Calu3 (cell line): ENCODE data around the gene ZNF586. TPM values are rescaled to one million over a fixed set of nuclear protein-coding genes. Genes with fewer than 3 reads are reported as not detected.

Source experiments
- BruUV-seq: library from RNA; stranded (reverse); fragments of 400-500 nt; replicated peaks from 2 replicates; lab custom pipeline; 2021; lab: Mats Ljungman, UMichigan
- CTCF ChIA-PET: fragments of 300-600 bp; sonication (Branson Sonifier 250); formaldehyde crosslinking; loops from one replicate; lab custom pipeline; 2022; ENCODE audit warnings: antibody characterized with exemption; lab: Charles Lee
- DNase-seq: peaks from one replicate; pipeline ENCODE4 v3.0.0; 2022
- H3K27ac Mint-ChIP-seq: one replicate; pipeline ENCODE4 v1.8.0; 2022; ENCODE audit warnings: mixed read lengths; ENCODE audit not compliant: unreplicated experiment
- H3K27me3 Mint-ChIP-seq: one replicate; pipeline ENCODE4 v1.8.0; 2022; ENCODE audit warnings: mixed read lengths; ENCODE audit not compliant: unreplicated experiment
- H3K36me3 Mint-ChIP-seq: one replicate; pipeline ENCODE4 v1.8.0; 2022; ENCODE audit warnings: mild to moderate bottlenecking, moderate library complexity, mixed read lengths; ENCODE audit not compliant: insufficient read depth, unreplicated experiment
- H3K4me1 Mint-ChIP-seq: one replicate; pipeline ENCODE4 v1.8.0; 2022; ENCODE audit warnings: mild to moderate bottlenecking, low read depth, mixed read lengths; ENCODE audit not compliant: unreplicated experiment
- H3K4me3 Mint-ChIP-seq: one replicate; pipeline ENCODE4 v1.8.0; 2022; ENCODE audit warnings: mild to moderate bottlenecking, low read depth, moderate library complexity, mixed read lengths; ENCODE audit not compliant: unreplicated experiment
- H3K9me3 Mint-ChIP-seq: one replicate; pipeline ENCODE4 v1.8.0; 2022; ENCODE audit warnings: low read depth, mixed read lengths; ENCODE audit not compliant: unreplicated experiment
- intact Hi-C: fragments of 100-400 bp; cut with micrococcal nuclease; formaldehyde crosslinking; loops from one replicate; pipeline ENCODE4 v1.10.0; 2022; ENCODE audit not compliant: unreplicated experiment
- total RNA-seq: library from RNA; stranded (reverse); gene quantifications from 2 replicates; pipeline ENCODE4 v1.2.3, GENCODE V29; 2022
- TF ChIP-seq, protein P1 (sequence below): fragments of 200-600 bp; IDR thresholded peaks from one replicate; pipeline ENCODE4 v1.8.0; 2022; ENCODE audit warnings: antibody characterized with exemption; ENCODE audit not compliant: unreplicated experiment

ZNF586 gene
- total RNA-seq, 1 experiment from 2014 or later, result 22.9 TPM

DNA sequence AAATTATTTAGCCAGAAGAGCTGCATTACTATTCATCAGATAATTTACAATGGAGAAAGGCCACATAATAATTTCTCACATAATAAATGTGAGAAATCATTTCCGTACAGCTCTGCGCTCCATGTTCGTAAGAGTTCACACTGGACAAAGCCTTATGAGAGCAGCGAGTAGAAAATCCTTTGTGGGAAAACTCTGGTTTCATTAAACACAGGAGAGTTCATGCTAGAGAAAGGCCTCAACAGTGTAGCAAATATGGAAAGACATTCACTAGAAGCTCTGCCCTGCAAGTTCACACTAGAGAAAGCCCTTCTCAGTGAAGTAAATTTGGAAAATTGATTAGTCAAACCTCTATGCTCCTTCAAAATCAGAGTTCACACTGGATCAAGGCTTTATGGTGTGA, 14.4 kb upstream of the ZNF586 start:
- BruUV-seq, result no TSS peak
- H3K36me3 Mint-ChIP-seq, result peaks cover 51% of the 10 kb centered on the region
- no peak overlapping the region for H3K27ac Mint-ChIP-seq
- no peak overlapping the region for H3K4me3 Mint-ChIP-seq
- DNase-seq, result no peak
- peaks cover 27% of the 10 kb centered on the region for H3K9me3 Mint-ChIP-seq
- intact Hi-C loops, result no loop called here
- CTCF ChIA-PET, result no interaction called here
- no peaks in the 10 kb centered on the region for H3K27me3 Mint-ChIP-seq
- H3K4me1 Mint-ChIP-seq, result no peaks in the 10 kb centered on the region
- TF ChIP-seq, protein P1, sequence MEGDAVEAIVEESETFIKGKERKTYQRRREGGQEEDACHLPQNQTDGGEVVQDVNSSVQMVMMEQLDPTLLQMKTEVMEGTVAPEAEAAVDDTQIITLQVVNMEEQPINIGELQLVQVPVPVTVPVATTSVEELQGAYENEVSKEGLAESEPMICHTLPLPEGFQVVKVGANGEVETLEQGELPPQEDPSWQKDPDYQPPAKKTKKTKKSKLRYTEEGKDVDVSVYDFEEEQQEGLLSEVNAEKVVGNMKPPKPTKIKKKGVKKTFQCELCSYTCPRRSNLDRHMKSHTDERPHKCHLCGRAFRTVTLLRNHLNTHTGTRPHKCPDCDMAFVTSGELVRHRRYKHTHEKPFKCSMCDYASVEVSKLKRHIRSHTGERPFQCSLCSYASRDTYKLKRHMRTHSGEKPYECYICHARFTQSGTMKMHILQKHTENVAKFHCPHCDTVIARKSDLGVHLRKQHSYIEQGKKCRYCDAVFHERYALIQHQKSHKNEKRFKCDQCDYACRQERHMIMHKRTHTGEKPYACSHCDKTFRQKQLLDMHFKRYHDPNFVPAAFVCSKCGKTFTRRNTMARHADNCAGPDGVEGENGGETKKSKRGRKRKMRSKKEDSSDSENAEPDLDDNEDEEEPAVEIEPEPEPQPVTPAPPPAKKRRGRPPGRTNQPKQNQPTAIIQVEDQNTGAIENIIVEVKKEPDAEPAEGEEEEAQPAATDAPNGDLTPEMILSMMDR, result no peak

DNA sequence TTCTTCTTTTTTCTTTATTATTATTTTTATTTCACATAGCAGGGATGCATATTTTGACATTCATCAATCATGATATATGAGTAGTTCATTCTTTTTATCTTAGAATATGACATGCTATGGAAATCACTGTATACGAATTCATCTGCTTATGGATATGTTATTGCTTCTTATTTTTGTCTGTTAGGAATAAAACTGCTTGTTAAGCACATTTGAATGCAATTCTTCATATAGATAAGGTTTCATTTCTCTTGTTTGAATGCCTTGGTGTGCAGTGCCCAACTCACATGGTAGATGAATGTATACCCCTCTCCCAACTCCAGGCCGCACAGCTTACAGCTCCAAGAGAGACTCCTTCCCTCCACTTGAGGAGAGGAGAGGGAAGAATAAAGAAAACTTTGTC, 11.5 kb upstream of the ZNF586 start:
- intact Hi-C loops, result no loop called here
- CTCF ChIA-PET, result no interaction called here
- H3K36me3 Mint-ChIP-seq, result peaks cover 38% of the 10 kb centered on the region
- BruUV-seq, result no TSS peak
- H3K4me3 Mint-ChIP-seq, result no peak overlapping the region
- no peaks in the 10 kb centered on the region for H3K4me1 Mint-ChIP-seq
- DNase-seq, result no peak
- TF ChIP-seq, protein P1, result no peak
- H3K27me3 Mint-ChIP-seq, result no peaks in the 10 kb centered on the region
- H3K9me3 Mint-ChIP-seq, result peaks cover 14% of the 10 kb centered on the region
- H3K27ac Mint-ChIP-seq, result no peak overlapping the region

DNA sequence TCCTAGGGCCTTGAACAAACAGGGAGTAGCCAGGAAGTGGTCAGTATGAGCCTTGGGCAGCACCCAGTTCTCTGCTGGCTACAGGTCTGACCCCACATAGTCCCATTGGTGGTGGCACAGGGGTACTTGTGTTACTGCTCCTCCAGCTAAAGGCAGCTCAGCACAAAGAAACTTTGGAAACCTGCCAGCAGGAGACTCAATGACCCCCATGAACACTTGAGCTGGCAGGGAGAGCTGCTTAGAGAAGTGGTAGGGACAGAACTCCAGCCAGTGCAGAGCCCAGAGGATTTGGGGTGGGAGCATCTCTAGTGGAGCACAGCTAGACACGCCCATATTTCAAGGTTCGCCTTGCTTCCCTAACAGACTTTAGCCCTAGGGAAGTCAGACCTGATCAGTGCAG, 10.4 kb upstream of the ZNF586 start:
- intact Hi-C loops, result no loop called here
- TF ChIP-seq, protein P1, result no peak
- H3K27ac Mint-ChIP-seq, result no peak overlapping the region
- H3K4me1 Mint-ChIP-seq, result no peaks in the 10 kb centered on the region
- H3K4me3 Mint-ChIP-seq, result no peak overlapping the region
- BruUV-seq, result no TSS peak
- H3K27me3 Mint-ChIP-seq, result no peaks in the 10 kb centered on the region
- CTCF ChIA-PET, result no interaction called here
- peaks cover 13% of the 10 kb centered on the region for H3K9me3 Mint-ChIP-seq
- H3K36me3 Mint-ChIP-seq, result peaks cover 27% of the 10 kb centered on the region
- no peak for DNase-seq

DNA sequence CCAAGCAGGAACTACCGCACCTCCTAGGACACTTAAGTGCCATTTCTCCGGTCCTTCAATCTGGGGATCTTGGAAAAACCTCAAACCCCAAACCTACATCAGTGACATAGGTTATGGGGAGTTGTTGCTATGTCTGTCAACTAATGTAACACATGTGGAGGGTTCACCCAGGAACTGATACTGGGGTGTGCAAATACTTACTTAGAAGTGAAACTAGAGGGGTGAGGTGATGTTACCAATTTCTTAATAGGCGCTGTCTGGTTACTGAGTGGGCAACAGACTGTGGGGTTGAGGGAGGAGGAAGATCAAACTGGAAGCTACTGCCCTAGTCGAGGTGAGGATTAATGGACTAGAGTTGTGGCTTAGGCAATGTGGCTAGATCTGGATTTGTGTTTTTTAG, 1.9 kb downstream of the ZNF586 start:
- peaks cover 66% of the 10 kb centered on the region for H3K36me3 Mint-ChIP-seq
- TF ChIP-seq, protein P1, result no peak
- H3K4me1 Mint-ChIP-seq, result no peaks in the 10 kb centered on the region
- BruUV-seq, result no TSS peak
- H3K4me3 Mint-ChIP-seq, result no peak overlapping the region
- peak overlapping the region; percentile 15 for H3K27ac Mint-ChIP-seq
- CTCF ChIA-PET, result no interaction called here
- H3K27me3 Mint-ChIP-seq, result no peaks in the 10 kb centered on the region
- DNase-seq, result no peak
- intact Hi-C loops, result no loop called here
- peaks cover 20% of the 10 kb centered on the region for H3K9me3 Mint-ChIP-seq

DNA sequence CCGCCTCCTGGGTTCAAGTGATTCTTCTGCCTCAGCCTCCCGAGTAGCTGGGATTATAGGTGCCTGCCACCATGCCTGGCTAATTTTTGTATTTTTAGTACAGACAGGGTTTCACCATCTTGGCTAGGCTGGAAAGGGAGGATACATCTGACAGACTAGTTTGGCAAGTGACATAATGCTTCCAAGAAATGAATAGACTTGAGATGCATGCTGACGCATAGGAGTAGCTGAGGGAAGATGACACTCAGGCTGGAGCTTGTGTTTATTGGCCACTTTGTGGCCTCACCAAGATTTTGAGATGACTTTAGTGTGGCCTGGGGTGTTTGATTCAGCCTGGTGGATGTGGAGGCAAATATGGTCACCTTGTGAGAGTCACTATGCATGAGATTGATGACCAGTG, 4.0 kb downstream of the ZNF586 start:
- Mint-ChIP-seq H3K9me3 (peaks cover 24% of the 10 kb centered on the region), H3K4me1 (no peaks in the 10 kb centered on the region), H3K36me3 (peaks cover 86% of the 10 kb centered on the region), H3K27ac (peak overlapping the region; percentile 73), H3K27me3 (no peaks in the 10 kb centered on the region), H3K4me3 (no peak overlapping the region)
- intact Hi-C loops, result no loop called here
- no TSS peak for BruUV-seq
- CTCF ChIA-PET, result no interaction called here
- DNase-seq, result no peak
- TF ChIP-seq, protein P1, result no peak
